Measurements from ENCODE around the gene PRAMEF1. TPM values are rescaled to one million over a fixed set of nuclear protein-coding genes. Genes with fewer than 3 reads are reported as not detected.

PRAMEF1 gene
- total RNA-seq, 1 experiment from 2014 or later: not detected

DNA sequence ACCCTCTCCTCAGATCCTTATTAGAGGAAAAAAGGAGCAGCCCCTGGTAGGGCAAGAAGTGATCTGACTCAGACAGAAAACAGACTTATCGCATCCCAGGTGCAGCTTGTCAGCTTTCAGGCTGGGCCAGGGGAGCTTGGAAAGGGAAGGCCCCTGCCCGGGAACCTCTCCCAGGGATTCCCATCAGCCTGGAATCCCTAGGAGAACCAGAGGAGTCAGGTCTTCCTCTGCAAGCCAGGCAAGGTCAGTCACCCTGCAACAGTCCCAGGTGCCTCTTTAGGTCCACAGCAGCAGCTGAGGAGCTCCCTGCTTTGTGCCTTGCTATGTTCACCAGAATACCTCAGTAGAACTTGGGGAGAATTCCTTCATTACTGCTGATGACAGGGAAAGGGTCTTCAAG is 20.6 kb upstream of the PRAMEF1 start:
- H3K9me3 Mint-ChIP-seq: peaks cover 7% of the 10 kb centered on the region; the same call in 1 of the 2 replicates
- ATAC-seq (no peak), DNase-seq (ENCODE audit: low spot score) (no peak)
- H3K4me3 Mint-ChIP-seq: no peak overlapping the region
- H3K36me3 Mint-ChIP-seq: no peaks in the 10 kb centered on the region
- H3K27ac Mint-ChIP-seq: no peak overlapping the region
- H3K4me1 Mint-ChIP-seq: no peaks in the 10 kb centered on the region
- H3K27me3 Mint-ChIP-seq (ENCODE audit: low read depth): peaks cover 10% of the 10 kb centered on the region
- POLR2A ChIA-PET: no interaction called here
- no peak for TF ChIP-seq MXD4 (CRISPR knock-in tag; IDR thresholded peaks at IDR 0.05; ENCODE audit: borderline replicate concordance)
- TF ChIP-seq, protein P1, sequence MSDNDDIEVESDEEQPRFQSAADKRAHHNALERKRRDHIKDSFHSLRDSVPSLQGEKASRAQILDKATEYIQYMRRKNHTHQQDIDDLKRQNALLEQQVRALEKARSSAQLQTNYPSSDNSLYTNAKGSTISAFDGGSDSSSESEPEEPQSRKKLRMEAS (CRISPR knock-in tag; IDR thresholded peaks at IDR 0.05): no peak
- TF ChIP-seq, protein P2, sequence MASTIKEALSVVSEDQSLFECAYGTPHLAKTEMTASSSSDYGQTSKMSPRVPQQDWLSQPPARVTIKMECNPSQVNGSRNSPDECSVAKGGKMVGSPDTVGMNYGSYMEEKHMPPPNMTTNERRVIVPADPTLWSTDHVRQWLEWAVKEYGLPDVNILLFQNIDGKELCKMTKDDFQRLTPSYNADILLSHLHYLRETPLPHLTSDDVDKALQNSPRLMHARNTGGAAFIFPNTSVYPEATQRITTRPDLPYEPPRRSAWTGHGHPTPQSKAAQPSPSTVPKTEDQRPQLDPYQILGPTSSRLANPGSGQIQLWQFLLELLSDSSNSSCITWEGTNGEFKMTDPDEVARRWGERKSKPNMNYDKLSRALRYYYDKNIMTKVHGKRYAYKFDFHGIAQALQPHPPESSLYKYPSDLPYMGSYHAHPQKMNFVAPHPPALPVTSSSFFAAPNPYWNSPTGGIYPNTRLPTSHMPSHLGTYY (CRISPR knock-in tag; IDR thresholded peaks at IDR 0.05): no peak
- TF ChIP-seq CBFB (CRISPR knock-in tag; IDR thresholded peaks at IDR 0.05; ENCODE audit: low read depth): no peak
- CTCF ChIA-PET: interaction anchor here (1.2 kb wide), 1 partner anchor 10 kb away, joined by 7 read pairs; no protein-coding TSS in a partner anchor

DNA sequence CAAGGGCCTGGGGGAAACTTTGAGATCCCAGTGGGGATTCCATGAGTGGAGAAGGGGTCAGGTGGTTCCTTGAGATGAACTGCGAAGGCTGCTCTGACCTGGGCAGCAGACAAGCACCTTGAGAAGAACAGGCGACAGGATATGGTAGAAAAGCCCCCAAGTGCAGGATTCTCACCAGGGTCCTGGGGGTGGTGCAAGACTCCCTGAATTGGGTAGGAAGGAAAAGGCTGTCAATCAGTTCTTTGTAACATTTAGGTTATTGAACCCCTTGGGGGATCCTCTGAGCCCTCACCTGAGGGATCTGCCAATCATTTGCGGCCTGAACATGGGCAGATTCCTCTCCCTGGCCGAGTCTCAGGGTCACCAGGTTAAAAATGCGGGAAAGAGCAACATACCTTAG is 20.0 kb upstream of the PRAMEF1 start:
- H3K36me3 Mint-ChIP-seq: no peaks in the 10 kb centered on the region
- no peak overlapping the region for H3K4me3 Mint-ChIP-seq
- POLR2A ChIA-PET: interaction anchor here (1.1 kb wide), 1 partner anchor 152 kb away, joined by 3 read pairs; no protein-coding TSS in a partner anchor
- no peaks in the 10 kb centered on the region for H3K4me1 Mint-ChIP-seq
- peaks cover 7% of the 10 kb centered on the region; the same call in 1 of the 2 replicates for H3K9me3 Mint-ChIP-seq
- ATAC-seq (no peak), DNase-seq (ENCODE audit: low spot score) (no peak)
- peaks cover 13% of the 10 kb centered on the region for H3K27me3 Mint-ChIP-seq (ENCODE audit: low read depth)
- CTCF ChIA-PET: interaction anchor here (1.2 kb wide), 1 partner anchor 11 kb away, joined by 7 read pairs; no protein-coding TSS in a partner anchor
- no peak overlapping the region for H3K27ac Mint-ChIP-seq
- no peak for TF ChIP-seq CBFB (CRISPR knock-in tag; IDR thresholded peaks at IDR 0.05; ENCODE audit: low read depth)
- TF ChIP-seq, protein P3, sequence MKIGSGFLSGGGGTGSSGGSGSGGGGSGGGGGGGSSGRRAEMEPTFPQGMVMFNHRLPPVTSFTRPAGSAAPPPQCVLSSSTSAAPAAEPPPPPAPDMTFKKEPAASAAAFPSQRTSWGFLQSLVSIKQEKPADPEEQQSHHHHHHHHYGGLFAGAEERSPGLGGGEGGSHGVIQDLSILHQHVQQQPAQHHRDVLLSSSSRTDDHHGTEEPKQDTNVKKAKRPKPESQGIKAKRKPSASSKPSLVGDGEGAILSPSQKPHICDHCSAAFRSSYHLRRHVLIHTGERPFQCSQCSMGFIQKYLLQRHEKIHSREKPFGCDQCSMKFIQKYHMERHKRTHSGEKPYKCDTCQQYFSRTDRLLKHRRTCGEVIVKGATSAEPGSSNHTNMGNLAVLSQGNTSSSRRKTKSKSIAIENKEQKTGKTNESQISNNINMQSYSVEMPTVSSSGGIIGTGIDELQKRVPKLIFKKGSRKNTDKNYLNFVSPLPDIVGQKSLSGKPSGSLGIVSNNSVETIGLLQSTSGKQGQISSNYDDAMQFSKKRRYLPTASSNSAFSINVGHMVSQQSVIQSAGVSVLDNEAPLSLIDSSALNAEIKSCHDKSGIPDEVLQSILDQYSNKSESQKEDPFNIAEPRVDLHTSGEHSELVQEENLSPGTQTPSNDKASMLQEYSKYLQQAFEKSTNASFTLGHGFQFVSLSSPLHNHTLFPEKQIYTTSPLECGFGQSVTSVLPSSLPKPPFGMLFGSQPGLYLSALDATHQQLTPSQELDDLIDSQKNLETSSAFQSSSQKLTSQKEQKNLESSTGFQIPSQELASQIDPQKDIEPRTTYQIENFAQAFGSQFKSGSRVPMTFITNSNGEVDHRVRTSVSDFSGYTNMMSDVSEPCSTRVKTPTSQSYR (CRISPR knock-in tag; IDR thresholded peaks at IDR 0.05): no peak
- TF ChIP-seq ESRRA (CRISPR knock-in tag; IDR thresholded peaks at IDR 0.05; ENCODE audit: borderline replicate concordance): no peak
- no peak for TF ChIP-seq TEAD4 (CRISPR knock-in tag; IDR thresholded peaks at IDR 0.05)
- no peak for TF ChIP-seq GRHL2 (CRISPR knock-in tag; IDR thresholded peaks at IDR 0.05; ENCODE audit: insufficient replicate concordance, severe bottlenecking)
- TF ChIP-seq, protein P4, sequence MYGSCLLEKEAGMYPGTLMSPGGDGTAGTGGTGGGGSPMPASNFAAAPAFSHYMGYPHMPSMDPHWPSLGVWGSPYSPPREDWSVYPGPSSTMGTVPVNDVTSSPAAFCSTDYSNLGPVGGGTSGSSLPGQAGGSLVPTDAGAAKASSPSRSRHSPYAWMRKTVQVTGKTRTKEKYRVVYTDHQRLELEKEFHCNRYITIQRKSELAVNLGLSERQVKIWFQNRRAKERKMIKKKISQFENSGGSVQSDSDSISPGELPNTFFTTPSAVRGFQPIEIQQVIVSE (CRISPR knock-in tag; IDR thresholded peaks at IDR 0.05; ENCODE audit: borderline replicate concordance): no peak
- no peak for TF ChIP-seq OVOL2 (CRISPR knock-in tag; IDR thresholded peaks at IDR 0.05; ENCODE audit: borderline replicate concordance)
- TF ChIP-seq NR1H2 (CRISPR knock-in tag; IDR thresholded peaks at IDR 0.05): no peak
- TF ChIP-seq, protein P5, sequence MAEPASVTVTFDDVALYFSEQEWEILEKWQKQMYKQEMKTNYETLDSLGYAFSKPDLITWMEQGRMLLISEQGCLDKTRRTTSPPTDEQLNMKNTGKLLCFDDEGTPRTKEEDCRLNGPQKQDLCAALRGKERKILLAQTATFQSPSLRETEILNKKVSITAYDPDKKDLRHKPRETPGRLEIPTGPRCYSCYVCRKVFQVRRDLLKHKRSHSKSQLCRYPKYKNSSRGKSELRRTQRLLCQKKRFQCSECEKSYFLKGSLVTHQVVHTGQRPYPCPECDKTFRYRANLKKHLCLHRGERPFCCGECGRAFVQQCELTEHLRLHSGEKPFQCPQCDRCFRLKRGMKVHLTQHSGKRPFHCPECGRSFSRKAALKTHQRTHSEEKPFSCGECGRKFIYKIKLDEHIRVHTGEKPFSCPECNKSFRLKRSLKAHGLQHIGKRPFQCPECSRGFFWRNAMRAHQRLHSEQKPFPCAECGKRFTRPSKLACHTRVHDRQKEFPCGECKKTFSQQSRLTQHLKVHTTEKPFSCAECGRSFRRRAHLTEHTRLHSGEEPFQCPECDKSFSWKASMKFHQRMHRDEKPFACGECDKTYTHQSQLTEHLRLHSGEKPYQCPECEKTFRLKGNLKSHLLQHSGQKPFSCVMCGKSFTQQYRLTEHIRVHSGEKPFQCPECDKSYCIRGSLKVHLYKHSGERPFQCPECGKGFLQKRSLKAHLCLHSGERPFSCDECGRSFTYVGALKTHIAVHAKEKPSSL (CRISPR knock-in tag; conservative IDR thresholded peaks at IDR 0.05): no peak
- TF ChIP-seq, protein P6, sequence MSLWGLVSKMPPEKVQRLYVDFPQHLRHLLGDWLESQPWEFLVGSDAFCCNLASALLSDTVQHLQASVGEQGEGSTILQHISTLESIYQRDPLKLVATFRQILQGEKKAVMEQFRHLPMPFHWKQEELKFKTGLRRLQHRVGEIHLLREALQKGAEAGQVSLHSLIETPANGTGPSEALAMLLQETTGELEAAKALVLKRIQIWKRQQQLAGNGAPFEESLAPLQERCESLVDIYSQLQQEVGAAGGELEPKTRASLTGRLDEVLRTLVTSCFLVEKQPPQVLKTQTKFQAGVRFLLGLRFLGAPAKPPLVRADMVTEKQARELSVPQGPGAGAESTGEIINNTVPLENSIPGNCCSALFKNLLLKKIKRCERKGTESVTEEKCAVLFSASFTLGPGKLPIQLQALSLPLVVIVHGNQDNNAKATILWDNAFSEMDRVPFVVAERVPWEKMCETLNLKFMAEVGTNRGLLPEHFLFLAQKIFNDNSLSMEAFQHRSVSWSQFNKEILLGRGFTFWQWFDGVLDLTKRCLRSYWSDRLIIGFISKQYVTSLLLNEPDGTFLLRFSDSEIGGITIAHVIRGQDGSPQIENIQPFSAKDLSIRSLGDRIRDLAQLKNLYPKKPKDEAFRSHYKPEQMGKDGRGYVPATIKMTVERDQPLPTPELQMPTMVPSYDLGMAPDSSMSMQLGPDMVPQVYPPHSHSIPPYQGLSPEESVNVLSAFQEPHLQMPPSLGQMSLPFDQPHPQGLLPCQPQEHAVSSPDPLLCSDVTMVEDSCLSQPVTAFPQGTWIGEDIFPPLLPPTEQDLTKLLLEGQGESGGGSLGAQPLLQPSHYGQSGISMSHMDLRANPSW (CRISPR knock-in tag; conservative IDR thresholded peaks at IDR 0.05; ENCODE audit: low read depth): no peak
- no peak for TF ChIP-seq ZNF219 (CRISPR knock-in tag; IDR thresholded peaks at IDR 0.05; ENCODE audit: borderline replicate concordance)
- TF ChIP-seq EMX1 (CRISPR knock-in tag; IDR thresholded peaks at IDR 0.05): no peak
- TF ChIP-seq, protein P7, sequence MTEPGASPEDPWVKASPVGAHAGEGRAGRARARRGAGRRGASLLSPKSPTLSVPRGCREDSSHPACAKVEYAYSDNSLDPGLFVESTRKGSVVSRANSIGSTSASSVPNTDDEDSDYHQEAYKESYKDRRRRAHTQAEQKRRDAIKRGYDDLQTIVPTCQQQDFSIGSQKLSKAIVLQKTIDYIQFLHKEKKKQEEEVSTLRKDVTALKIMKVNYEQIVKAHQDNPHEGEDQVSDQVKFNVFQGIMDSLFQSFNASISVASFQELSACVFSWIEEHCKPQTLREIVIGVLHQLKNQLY (CRISPR knock-in tag; IDR thresholded peaks at IDR 0.05): no peak
- no peak for TF ChIP-seq ZNF423 (CRISPR knock-in tag; IDR thresholded peaks at IDR 0.05)
- no peak for TF ChIP-seq NFATC4 (CRISPR knock-in tag; IDR thresholded peaks at IDR 0.05)
- TF ChIP-seq, protein P8, sequence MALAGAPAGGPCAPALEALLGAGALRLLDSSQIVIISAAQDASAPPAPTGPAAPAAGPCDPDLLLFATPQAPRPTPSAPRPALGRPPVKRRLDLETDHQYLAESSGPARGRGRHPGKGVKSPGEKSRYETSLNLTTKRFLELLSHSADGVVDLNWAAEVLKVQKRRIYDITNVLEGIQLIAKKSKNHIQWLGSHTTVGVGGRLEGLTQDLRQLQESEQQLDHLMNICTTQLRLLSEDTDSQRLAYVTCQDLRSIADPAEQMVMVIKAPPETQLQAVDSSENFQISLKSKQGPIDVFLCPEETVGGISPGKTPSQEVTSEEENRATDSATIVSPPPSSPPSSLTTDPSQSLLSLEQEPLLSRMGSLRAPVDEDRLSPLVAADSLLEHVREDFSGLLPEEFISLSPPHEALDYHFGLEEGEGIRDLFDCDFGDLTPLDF (CRISPR knock-in tag; IDR thresholded peaks at IDR 0.05): no peak
- TF ChIP-seq, protein P9, sequence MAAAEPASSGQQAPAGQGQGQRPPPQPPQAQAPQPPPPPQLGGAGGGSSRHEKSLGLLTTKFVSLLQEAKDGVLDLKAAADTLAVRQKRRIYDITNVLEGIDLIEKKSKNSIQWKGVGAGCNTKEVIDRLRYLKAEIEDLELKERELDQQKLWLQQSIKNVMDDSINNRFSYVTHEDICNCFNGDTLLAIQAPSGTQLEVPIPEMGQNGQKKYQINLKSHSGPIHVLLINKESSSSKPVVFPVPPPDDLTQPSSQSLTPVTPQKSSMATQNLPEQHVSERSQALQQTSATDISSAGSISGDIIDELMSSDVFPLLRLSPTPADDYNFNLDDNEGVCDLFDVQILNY (CRISPR knock-in tag; IDR thresholded peaks at IDR 0.05): no peak

Data from WTC11 (cell line).